ENCODE data around the gene MAPK12.

MAPK12 gene

DNA sequence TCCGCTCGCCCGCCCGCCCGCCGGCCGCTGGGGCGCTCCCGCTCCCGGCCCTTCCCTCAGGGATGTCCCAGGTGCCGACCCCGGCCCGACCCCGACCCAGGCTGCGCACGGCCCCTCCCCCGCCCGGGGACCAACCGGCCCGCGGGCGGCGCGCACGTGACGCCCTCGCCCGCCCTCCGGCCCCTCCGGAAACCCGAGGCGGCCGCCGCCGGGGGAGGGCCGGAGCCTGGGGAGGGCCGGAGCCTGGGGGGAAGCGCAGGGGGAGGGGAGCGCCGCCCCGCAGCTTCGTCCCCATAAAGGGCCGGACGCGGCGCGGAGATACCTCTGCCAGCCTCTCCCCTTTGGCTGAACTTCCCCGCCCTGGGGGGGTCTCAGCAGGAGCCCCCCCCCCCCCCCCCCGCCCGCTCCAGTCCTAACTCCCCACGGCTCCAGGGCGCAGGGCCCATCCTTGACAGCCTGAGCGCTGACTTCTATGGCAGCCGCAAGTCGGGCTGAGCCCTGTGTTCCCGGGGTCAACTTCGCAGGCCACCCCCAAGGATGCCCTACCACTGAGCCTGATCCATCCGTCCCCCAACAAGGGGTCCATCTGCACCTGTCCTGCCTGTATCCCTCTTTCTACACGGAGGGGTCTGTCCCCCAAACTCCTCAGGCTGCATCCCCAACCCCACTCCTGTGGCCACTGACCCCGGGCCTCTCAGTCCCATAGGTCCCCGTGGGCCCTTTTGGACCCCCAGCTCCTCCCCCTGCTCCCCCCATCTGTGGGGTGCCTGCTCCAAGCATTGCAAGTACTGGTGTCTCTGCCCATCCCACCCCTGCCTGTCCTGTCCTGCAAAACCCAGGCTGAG lies at the start of gene MAPK12:
MAPK12 (minus strand) TSS at position 69 of the 845 bp plus-strand sequence. CDS start 174 bp downstream, outside the sequence.
- no peak for DNase-seq (ENCODE audit: low spot score)

DNA sequence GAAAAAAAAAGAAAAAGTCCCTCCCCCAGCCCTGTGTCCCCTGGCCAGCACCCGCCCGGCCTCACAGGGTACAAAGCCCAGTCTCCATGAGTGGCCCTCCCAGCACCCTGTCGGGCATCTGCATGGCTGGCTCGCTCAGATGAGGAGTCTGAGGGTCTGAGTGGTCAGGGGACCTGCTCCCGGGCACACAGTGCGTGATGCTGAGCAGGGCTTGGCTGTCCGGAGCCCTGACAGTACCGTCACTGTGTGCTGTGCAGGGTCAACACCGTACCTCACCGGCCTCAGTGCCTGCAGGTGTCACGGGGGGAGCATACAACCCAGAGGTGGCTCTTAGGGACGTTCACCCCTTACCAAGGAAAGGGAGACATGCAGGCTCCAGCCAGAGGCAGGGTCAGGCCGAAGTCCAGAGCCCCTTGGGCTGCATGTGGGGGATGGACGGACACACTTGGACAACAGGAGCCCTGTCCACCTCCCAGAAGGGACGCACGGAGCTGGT lies 49.5 kb upstream of the MAPK12 start:
- no peak for DNase-seq (ENCODE audit: low spot score)

DNA sequence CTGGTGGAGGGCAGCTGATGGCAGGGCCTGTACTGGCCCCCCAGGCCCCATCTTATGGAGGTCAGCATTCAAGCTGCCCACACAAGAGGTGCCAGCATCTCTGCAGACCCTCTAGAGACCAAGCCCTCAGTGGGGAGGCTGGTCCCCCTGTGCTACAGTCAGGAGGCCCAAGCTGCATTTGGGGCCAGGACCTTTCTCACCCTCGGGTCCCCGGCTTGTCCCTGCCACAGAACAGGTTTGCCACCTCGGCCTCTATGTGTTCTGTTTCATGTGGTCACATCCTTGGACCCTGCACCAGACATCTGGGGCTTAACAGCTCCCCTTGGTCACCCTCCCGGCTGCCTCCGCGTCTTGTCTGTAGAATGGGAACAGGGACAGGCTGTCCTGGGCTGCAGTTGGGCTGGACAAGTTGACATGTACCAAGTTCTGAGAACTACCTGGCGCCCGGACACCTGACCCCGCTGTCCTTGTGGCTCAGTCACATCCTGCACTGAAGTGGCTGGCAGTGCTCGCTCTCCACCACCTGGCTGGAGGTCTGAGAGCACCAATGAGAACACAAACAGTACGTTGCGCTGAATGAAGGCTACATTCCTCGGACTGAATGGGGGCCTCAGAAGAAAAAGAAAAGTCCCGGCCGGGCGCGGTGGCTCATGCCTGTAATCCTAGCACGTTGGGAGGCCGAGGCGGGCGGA lies 48.7 kb upstream of the MAPK12 start:
- no peak for DNase-seq (ENCODE audit: low spot score)

DNA sequence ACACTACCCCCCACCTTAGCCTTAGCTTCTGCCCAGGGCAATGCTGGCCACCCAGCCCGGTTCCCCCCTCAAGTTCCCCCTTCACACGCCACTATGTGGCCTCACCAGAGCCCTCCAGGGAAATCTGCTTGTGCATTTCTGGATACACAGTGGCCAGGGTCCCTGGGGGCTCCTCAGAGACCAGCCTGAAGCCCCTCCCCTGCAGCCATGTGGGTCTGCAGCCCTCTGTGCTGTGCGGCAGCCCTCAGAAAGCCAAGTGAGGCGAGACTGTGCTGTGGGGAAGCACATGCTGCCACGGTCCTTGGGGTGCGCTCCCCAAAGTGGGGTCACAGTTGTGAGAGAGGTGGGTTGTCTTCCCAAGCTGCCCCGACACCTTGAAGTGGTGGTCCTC lies 48.1 kb upstream of the MAPK12 start:
- DNase-seq (ENCODE audit: low spot score) = no peak

DNA sequence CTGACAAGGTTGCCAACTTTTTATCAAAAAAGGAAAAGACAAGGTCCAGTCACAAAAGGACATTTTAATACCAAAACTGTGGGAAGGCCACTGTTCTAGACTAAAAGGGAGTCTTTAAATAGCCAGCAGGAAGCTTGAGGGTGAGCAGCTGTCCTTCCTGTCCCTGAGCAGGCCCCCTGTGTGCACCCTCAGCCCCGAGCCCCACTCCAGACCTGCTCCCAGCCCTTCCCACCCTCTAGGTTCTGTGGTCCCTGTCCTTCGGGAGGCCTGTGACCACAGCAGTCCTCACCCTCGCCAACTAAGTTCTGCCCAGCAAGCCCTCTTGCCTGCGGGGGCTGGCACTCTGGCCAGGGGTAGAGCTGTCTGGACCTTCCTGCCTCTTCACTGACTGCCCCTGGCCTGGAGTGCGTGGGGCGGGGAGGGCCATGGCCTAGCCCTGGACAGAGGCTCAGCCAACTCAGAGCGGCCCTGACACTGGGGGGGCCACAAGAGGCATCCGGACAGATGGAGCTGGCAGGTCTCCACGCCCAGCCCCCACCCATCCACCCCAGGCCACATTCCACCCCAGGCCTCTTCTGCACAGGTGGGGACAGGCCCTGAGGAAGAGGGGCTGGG lies 47.6 kb upstream of the MAPK12 start:
- DNase-seq (ENCODE audit: low spot score) = no peak

DNA sequence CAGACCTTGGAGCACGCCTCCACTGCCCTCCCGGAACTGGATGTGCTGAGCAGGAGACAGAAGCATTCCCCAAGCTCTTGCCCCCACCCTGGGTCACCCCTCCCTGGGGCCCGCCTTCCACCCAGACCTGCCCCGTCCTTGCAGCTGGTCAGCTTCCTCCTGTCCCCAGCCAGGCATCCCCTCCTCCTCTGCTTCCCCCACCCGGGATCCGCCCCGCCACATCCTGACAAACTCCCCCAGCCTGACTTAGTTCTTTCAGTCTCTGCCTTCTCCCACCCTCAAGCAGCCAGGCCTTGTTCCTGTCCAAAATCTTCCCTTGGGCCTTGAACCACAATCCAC lies 47.1 kb upstream of the MAPK12 start:
- peak; percentile 78 for DNase-seq (ENCODE audit: low spot score)

DNA sequence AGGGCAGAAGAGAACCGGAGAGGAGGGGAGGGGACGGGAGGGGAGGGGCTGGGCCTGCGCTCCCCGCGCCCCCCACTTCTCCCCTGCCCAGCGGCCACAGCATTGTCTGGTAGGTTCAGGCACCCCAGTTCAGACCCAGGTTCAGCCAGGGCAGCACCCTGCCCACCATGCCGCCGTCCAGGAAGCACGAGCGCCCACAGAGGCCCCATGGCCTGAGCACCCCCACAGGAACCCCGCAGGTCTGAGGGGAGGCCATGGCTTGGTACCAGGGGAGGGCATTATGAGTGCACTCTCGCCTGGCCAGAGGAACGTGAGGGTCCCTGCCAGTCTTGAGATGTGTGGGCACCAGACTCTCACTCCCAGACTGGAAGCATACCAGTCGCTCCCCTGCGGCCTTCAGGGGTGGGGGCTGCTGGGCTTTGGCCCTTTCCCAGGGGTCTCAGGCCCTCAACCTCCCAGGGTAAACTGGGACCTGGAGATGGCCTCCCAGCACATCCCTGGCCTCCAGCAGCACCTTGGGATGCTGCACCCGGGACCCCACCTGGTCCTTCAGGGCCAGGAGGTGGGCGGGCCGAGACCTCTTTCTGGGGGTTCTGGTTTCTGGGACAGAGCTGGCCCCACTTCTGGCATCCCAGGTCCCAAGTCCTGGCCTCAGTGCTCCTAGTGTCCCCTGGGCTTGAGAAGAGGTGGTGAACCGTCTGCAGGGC lies 46.6 kb upstream of the MAPK12 start:
- DNase-seq (ENCODE audit: low spot score) = no peak

DNA sequence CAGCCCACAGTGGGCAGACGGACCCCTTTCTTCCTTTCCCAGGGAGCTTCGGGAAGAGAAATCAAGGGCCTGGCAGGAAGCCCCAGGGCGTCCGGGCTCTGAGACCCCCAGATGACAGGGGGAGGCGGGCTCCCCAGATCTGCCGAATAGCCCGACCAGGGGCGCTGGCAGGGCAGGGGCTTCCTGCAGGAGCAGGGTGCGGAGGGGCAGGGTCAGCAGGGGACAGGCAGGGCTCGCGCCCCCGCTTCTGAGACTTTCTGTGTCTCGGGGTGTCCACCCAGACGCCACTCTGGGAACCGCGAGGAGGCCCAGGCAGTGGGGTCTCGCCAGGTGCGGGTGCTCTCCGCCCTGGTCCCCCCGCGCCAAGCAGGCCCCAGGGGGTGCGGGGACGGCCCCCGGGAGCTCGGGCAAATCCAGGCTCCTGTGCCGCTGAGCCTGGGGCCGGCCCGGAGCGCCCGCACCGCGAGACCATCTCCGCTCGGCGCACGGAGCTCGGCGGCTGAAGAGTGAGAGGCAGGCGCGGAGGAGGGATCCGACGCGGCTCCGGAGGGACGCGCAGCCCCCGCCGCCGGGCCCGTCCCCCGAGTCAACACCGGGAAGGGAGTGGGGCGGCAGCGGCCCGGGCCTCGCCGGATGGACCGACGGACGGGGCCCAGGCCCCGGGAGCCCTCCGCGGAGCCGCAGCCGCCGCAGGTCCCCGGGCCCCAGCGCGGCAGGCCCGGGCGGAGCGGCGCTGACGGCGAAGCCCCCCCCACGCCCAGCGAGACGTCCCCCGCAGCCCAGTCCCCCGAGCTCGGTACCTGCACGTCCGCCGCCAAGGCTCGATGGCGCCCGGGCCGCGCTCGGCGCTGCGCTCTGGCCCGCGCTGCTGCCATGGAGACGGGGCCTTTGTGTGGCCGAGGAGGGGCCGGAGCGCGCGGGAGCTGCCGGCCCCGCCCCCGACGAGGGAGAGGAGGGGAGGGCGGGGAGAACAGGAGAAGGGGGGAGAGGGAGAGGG lies 45.6 kb upstream of the MAPK12 start, which contains the start of gene PLXNB2:
PLXNB2 (minus strand) TSS at position 894 of the 997 bp plus-strand sequence. CDS start 17,062 bp downstream, outside the sequence.
- DNase-seq (ENCODE audit: low spot score) = no peak

DNA sequence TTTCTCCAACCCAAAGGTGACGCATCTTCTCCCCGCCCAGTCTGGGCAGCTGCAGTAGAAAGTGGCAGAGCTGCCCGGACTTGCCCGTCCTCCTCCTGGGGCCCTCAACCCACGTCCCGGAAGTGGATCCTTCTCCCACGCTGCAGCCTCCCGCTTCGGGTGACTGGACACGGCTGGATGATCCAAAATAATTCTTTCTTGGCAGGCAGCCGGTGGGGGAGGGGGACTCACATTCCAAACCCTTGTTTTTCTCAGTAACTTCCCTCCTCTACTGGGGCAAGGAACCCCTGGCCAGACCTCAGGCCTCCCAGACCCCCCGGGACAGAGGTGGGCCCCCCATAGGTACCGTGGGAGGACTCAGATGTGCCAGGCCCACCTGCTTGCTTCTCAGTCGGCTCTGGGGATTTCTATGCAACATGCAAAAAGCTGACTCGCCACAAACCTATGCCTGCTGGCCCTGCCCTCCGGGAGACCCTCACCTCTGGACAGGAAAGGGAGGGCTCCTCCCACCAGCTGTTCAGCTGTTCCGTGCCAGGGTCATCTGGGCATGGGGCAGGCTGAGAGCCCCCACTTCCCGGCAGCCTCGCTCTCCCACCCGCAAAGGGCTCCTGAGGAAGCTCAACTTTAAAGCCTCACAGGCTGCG lies 44.6 kb upstream of the MAPK12 start:
- DNase-seq (ENCODE audit: low spot score) = peak; percentile 96

DNA sequence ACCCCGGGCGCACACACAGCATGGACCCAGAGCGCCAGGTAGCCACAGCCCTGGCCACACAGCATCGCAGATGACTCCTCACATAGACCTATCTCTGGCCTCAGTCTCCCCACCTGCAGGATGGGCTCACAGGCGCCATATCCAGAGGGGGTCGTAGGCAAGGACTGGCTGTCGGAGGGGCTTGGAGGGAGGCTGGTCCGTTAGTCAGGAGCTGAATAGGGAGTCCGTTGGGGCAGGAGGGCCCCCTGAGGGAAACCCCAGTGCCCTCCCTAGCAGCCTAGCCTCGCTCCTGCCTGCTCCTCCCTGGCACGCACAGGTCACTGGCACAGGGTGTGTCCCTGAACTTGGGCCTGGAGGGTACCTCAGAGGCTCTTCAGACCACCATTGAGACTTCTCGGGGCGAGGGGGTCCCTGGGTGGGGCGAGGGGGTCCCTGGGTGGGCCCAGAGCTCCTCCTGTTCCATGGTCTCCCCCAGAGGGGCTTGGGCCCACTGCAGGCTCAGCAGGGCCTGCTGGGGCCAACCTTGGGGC lies 44.0 kb upstream of the MAPK12 start:
- DNase-seq (ENCODE audit: low spot score) = no peak

DNA sequence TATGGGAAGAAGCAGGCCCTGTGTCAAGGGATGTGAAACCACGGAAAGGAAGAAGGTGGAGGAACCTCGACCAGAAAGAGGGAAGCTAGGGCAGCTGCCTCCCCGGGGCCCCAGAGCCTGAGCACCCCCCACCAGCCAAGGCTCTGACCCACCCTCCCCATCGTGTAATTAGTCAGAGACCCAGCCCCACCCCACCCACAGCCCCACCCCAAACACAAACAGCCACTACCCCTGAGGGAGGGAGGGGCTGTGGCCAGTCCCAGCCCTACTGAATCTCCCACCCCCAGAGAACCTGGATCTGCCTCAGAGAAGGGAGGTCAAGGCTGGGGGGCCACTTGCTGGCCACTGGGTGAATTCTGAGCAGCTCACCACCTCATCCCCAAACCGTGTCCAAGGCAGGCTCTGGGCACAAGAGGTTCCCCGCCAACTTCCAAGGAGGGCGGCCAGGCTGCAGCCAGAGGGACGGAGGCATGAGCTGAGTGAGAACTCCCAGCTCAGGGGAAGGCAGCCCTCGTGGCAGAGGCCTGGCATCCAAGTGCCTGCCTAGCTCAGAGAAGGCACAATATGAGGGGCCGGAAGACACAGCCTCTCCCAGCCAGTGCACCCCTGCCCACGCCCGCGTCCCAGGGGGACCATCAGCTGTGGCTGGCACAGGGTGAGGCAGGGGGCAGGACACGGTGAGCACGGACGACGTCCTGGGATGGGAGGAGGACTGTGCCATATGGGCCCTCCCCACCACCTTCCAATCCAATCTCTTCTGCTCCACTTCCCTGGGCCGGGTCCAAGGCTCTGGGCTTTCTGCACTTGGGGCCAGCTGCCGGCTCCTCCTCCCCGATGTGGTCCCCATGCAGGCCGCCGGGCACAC lies 43.3 kb upstream of the MAPK12 start:
- DNase-seq (ENCODE audit: low spot score) = no peak

DNA sequence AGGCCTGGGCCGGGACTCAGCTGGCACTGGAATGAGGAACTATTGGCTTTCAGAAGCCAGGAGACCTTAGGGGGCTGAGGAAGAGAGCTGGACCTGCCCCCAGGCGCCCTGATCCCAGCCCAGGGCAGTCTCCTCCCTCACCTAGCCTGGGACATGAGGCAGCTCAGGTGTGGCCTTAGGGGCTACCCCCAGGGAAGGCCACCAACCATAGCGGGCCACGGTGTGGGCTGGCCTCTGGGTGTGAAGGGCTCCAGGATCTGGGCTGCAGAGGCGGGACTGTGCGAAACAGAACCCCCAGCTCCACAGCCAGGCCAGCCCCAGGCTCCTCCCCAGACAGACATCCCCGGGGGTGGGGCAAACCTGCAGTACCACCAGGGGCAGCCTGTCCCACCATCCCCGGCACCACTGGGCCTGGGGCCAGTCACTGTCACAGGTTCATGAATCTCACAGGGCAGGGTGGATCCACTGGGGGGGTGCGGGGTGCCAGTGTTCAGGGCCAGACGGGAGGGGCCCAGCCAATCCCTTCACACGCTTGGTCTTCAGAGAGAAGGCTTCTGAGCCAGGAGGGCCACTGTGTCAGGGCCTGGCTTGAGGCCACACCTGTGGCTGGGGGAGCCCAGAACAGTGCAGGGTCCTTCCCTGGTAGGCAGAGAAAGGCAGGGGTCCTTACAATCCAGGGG lies 42.5 kb upstream of the MAPK12 start:
- DNase-seq (ENCODE audit: low spot score) = no peak

DNA sequence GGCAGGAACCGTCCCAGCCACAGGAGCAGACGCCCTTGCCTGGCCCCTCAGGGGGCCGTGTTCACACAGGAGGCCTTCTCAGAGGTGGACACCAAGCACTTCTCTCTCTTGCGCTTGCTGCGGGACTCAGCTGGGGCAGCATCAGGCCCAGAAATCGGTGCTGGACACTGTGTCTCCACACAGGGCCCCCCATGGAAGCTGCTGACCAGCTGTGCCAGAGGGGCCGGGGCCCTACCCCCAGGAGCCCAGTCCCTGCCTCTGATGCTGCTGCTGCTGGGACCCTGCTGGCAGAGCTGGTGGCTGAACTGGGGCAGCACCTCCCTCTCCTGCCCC lies 42.0 kb upstream of the MAPK12 start:
- no peak for DNase-seq (ENCODE audit: low spot score)

DNA sequence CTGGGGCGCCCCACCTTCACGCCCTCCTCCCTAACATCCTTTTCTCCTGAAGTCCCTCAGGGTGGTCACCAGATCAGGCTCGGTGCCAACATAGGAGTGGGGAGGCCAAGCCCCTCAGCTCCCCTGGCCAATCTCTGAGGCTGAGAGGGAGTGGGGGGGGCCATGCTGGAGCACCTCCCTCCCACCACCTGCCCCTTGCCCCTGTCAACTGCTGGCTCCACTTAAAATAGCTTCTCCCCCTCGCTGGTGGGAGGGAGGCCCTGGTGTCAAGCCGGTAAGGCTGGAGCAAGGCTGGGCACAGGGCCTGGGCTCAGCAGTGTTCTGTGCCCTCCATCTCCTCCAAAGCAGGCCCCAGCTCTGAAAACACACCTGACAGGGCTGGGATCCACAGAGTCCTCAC lies 41.1 kb upstream of the MAPK12 start:
- no peak for DNase-seq (ENCODE audit: low spot score)

DNA sequence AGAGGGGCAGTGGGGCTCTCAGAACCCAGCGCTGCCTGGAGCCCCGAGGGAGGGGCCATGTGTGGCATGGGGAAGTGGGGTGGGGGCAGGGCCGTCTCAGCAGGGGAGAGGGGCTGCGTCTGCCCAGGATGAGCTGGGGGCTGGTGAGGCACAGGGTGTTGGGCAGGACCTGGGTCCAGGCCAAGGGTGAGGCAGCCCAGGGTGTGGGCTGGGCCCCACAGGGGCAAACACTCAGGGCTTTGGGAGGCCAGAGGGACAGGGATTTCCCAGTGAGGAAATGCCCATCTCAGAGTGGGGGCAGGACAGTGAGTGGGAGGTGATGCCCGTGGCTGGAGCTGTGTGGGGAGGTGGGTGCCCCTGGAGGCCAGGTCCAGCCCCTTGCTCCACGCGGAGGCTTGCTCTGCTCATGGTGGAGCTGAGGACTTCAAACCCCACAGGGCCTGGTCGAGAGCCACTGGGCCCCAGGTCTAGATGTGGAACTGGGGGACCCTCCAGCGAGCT lies 40.6 kb upstream of the MAPK12 start:
- DNase-seq (ENCODE audit: low spot score) = no peak

DNA sequence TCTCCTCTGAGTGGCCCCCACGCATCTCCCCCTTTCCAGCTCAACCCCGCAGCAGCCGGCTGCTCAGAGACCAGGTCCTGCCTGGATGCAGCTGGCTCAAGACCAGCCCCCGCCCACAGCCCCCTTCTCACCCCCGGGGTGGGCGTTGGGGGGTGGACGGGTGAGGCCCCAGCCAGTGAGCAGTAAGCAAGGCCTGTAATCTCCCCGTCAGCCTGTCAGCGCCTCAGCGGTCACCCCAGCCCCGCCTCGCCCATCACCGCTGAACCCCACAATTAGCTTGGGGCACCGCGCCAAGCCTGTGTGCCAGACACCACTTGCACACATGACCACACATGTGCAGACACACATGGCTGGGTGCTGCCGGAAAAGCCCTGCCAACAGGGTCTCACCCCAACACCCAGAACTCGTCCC lies 40.1 kb upstream of the MAPK12 start:
- no peak for DNase-seq (ENCODE audit: low spot score)

DNA sequence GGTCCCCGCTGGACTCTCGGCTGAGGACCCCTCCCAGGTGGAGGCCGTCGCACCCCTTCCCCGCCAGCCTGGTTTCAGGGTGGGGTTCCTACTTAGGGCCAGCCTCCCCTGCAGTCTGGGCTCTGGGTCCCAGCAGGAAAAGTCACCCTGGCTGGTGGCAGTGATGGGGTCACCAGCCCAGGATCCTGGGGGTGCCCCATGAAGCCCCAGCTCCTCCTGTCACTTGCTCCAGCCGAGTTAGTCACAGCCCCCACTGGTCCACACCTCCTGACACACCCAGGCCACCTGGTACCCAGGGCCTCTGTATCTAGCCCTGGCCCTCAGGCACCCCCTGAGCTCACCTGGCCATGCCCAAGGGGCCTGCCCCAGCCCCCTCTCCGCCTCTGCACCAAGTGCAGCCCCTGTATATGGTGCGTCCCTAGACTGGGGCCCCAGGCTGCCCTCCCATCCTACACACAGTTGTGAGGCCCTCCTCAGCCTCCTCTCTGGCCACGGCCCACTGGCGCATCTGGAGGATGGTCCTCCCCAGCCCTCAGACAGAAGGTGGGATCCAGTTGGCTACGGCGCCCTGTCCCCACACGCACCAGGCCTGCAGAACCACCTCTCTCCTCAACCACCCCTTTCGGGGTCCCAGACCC lies 39.3 kb upstream of the MAPK12 start:
- no peak for DNase-seq (ENCODE audit: low spot score)
